Measurements from ENCODE around the gene CTNS.

The CTNS gene

GRCh38 chr17:3626831-3627768 lies 9.5 kb upstream of the CTNS start:
- no peak for DNase-seq

DNA sequence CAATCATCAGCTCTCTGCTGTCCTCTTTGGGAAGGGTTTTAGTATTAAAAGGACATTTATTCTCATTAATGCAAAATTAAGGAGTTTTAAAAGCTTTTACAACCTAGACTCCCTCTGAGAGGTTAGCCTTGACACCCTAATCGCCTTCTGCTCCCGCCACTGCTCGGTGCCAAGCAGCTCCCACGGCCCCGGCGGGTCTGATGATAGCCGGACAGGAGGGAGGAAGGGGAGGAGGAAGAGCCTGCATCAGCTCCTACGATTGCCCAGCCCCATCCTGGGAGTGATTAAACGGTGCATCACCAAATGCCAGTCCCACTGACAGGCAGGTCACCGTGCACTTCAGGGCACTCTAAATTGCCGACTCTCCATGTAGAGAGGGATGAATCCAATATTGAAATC lies 8.8 kb upstream of the CTNS start:
- no peak for DNase-seq

DNA sequence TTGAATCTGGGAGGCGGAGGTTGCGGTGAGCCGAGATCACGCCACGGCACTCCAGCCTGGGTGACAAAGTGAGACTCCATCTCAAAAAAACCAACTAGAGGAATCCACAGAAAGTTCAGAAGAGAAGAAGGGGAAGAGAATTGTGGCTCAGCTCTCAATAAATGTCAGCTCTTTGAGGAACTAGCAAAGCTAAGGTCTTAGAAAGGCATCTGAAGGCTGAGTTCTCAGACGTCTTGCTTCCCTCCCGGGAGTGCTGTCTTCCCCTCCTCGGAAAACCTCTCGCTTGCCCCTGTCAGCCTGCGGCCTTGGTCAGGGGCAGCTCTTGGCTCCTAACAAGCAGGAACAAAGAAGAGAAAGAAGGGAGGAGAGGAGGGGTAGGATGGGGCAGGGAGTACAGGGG lies 5.8 kb upstream of the CTNS start:
- no peak for DNase-seq

DNA sequence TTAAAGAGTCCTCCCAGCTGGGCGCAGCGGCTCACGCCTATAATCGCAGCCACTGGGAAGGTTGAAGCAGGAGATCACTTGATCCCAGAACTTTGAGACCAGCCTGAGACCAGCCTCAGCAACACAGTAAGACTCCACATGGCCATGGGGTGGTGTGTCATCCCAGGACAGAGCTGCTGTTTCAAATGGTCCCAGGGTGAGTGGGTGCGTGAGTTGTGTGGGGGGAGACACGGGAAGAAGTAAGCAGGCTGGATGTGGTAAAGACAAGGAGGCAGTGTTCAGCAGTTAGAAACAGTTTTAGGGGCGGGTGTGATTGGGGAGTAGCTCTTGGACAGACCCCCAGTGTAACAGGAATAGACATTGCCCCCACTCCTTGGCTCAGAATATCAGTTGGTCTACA lies 4.3 kb upstream of the CTNS start:
- no peak for DNase-seq

DNA sequence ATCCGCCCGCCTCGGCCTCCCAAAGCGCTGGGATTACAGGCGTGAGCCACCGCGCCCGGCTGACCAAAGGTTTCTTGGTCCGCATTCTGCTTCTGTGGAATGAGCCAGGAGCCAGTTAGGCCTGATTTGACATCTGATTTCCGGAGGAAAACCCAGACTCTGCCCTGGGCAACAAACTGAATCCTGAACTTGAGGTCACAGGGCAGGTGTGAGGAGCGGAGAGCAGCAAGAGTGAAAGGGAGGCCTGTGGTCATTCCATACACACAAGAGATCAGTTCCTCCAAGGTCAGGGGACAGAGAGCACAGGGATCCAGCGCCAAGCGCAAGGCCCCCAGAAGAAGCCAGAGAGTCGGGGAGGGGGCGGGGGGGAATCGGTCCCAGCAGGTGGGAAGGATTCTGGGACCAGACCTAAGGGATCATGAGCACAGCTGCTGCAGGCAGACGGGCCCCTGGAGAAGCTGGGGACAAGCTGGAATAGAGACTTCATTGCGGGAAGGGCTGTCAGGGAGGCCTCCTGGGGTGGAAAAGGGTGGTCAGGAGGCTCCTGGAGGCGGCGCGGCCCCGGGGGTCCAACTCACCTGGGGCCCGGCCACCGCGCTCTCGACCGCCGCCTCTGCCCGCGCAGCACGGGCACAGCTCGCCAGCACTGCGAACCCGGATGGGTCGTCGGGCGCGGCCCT lies 946 bp upstream of the CTNS start:
- DNase-seq: no peak

GRCh38 chr17:3636908-3637373 lies 381 bp downstream of the CTNS start:
- peak; percentile 20 for DNase-seq

DNA sequence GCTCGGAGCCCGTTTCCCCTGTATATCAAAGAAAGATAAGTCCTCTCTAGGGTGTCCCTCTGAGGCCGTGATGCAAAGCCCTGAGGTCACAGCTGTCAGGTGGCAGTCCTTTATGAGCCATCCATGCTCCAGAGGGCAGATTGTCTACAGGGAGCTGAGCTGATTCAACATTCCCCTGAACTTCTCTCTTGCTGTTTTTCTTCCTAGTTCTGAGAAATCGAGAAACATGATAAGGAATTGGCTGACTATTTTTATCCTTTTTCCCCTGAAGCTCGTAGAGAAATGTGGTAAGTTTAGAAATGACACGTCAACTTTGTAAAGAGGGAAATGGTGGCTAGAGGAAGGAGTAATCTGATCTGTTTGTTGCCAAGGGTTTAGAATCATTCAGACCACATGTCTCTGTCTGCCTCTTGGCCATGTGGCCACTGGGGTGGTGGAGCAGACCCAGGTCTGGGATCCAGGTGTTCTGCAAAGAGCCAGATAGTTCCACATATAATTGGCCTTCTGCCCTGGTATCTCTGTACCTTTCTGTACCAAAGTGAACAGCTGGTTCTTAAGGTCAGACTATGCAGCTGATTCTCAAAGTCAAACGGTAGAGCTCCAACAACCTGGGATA lies 3.5 kb downstream of the CTNS start:
- DNase-seq: no peak

- no peak for DNase-seq
These were observed 4.5 kb downstream of the CTNS start for GRCh38 chr17:3641014-3641413.

- no peak for DNase-seq
These were observed 5.3 kb downstream of the CTNS start for GRCh38 chr17:3641717-3642486.

- no peak for DNase-seq
These were observed 7.4 kb downstream of the CTNS start for GRCh38 chr17:3643889-3644349.

GRCh38 chr17:3645310-3645709 lies 8.8 kb downstream of the CTNS start:
- DNase-seq: no peak

DNA sequence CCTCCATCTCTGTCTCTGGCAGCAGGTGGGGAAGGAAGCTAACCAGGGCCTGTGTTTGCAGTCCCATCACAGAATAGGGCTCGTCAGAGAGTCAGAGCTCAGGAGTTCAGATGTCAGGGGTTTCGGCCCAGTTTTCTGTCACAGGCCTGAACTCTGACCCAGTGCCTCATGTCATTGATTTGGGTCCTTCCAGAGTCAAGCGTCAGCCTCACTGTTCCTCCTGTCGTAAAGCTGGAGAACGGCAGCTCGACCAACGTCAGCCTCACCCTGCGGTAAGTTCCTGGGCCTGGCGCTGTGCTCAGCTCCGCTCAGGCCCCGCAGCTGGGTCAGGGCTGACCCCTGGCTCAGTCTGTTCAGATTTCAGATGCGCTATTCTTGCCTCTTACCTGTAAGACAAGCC lies 10.7 kb downstream of the CTNS start:
- no peak for DNase-seq

DNA sequence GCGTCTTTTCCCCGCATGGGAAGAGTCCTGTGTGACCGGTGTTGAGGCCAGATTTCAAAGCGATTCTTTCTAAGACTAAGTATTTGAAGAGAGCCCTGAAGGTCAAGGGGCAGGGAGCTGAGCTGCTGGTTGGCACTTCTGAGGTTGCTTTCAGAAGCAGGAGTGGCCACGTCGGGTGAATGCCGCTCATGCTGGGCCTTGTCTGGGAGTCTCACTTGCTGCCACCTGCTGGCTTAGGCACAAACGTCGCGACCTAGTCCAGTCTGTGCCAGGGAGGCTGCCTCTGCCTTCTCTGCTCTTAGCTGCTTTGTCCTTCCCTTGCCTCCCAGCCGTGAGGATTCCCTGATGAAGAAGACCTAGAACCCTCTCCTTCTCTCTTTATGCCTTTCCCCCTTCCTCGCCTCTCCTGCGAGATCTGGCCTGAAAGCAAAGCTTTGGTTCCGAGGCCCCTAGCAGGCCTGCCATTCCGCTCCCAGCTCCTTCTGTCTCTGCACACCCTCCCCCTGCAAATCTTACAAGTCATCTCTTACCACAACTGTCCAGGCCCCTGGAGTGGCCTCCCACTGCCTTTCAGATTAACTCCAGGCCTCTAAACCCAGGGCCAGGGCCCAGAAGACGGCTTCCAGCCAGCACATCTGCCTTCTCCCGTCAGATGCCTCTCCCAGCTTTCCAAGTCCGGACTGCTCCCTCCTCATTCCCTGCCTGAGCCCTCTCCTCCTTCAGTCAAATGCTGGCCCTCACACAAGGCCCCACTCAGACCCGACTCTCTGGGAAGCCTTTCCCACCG lies 11.4 kb downstream of the CTNS start:
- DNase-seq: peak; percentile 48

GRCh38 chr17:3655766-3656165 lies 19.2 kb downstream of the CTNS start:
- no peak for DNase-seq

DNA sequence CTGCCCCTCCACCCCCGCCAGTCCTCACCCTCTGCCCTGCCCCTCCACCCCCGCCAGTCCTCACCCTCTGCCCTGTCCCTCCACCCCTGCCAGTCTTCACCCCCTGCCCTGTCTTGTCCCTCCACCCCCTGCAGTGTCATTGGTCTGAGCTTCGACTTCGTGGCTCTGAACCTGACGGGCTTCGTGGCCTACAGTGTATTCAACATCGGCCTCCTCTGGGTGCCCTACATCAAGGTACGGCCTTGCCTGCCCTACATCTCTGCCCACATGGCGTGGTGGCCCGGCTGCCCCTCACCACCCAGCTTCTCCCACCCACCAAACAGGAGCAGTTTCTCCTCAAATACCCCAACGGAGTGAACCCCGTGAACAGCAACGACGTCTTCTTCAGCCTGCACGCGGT lies 19.8 kb downstream of the CTNS start:
- DNase-seq: no peak

GRCh38 chr17:3656755-3657587 lies 20.4 kb downstream of the CTNS start:
- DNase-seq: no peak

DNA sequence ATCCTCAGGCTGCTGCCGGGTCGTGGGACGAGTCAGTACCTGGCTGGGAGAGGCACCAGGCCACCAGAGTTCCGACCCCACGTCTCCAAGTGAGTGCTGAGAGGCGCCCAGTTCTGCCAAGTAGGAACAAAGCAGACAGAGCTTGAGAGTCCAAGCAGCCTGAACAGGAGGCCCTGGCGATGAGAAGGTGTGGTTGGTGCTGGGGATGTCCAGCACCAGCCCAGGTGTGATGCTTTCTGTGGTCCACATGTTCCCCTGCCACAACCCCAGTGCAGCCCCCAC lies 21.0 kb downstream of the CTNS start:
- DNase-seq: no peak

DNA sequence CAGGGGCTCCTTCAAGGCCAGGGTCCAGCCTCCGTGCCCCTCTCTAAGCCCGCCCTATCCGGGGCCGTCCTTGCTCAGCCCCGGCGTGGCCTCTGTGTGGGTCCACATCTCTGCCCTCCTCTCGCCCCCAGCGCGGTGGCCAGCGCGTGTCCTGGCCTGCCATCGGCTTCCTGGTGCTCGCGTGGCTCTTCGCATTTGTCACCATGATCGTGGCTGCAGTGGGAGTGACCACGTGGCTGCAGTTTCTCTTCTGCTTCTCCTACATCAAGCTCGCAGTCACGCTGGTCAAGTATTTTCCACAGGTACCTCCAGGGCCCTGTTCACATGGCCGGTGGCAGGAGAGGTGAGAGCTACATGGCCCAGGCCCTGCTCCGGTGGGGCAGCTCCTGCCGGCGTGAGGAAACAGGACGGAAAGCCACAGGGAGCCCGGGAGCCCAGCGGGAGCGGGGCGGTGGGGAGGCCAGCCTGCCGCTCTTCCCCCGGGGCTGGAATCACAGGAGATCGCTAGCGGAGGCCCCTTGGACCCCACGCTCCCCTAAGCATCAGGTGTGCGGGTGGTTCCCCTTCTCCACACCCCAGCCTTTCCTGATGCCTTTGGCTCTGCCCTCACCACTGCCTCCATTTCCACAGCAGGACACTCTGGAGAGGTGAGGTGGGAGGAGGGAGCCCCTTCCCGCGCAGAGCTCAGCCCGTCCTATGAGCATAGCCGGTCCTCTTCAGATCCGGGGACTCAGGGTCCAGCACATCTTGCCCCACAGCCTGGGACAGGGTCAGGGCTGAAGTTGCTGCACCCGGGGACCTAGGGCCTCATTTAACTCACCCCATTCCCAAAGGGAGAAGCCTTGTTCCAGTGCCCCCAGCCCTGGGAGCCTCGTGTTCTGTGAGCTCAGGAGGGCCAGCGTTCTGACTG lies 21.6 kb downstream of the CTNS start:
- no peak for DNase-seq

GRCh38 chr17:3658784-3659449 lies 22.4 kb downstream of the CTNS start:
- no peak for DNase-seq
